Osteoblast (primary cell): ENCODE data around the gene MEOX2. TPM values are rescaled to one million over a fixed set of nuclear protein-coding genes. Genes with fewer than 3 reads are reported as not detected.

Source experiments
- DNase-seq: peaks from one replicate; pipeline ENCODE4 v3.0.0; 2011; ENCODE audit warnings: low spot score, mixed read lengths; ENCODE audit not compliant: insufficient read length; ENCODE audit errors: missing footprints
- H2AFZ ChIP-seq: 2 replicates; pipeline ENCODE4 v1.6.0; 2011; ENCODE audit warnings: mild to moderate bottlenecking, low read length
- H3K27ac ChIP-seq: 2 replicates; pipeline ENCODE4 v1.5.1; 2011; ENCODE audit warnings: mild to moderate bottlenecking, low read depth, low read length, moderate library complexity
- H3K27me3 ChIP-seq: 2 replicates; pipeline ENCODE4 v1.6.0; 2012; ENCODE audit warnings: mild to moderate bottlenecking, control low read depth, inconsistent platforms, low read length, moderate library complexity; ENCODE audit not compliant: insufficient read depth
- H3K36me3 ChIP-seq: 2 replicates; pipeline ENCODE4 v1.5.1; 2011; ENCODE audit warnings: mild to moderate bottlenecking, low read length, control low read depth, moderate library complexity; ENCODE audit not compliant: insufficient read depth
- H3K4me1 ChIP-seq: 2 replicates; pipeline ENCODE4 v1.5.1; 2011; ENCODE audit warnings: mild to moderate bottlenecking, low read length, control low read depth, moderate library complexity; ENCODE audit not compliant: insufficient read depth
- H3K4me2 ChIP-seq: 2 replicates; pipeline ENCODE4 v1.6.0; 2011; ENCODE audit warnings: mild to moderate bottlenecking, low read length; ENCODE audit not compliant: insufficient read depth
- H3K4me3 ChIP-seq: fragments of 200-600 bp; sonication (generic); 3 replicates; pipeline ENCODE4 v1.5.1; 2012; ENCODE audit warnings: mild to moderate bottlenecking, low read length, inconsistent platforms; ENCODE audit not compliant: insufficient read depth
- H3K79me2 ChIP-seq: 2 replicates; pipeline ENCODE4 v1.6.0; 2012; ENCODE audit warnings: mild to moderate bottlenecking, low read length, control low read depth, inconsistent platforms; ENCODE audit not compliant: insufficient read depth
- H3K9me3 ChIP-seq: 2 replicates; pipeline ENCODE4 v1.5.1; 2011; ENCODE audit warnings: low read depth, low read length, control low read depth
- H4K20me1 ChIP-seq: 2 replicates; pipeline ENCODE4 v1.6.0; 2012; ENCODE audit warnings: mild to moderate bottlenecking, low read length, control low read depth; ENCODE audit not compliant: insufficient read depth
- total RNA-seq: library from RNA; depleted of rRNA; stranded (reverse); fragments of >200 nt; gene quantifications from 2 replicates; pipeline ENCODE4 v1.2.3, GENCODE V29; 2012
- TF ChIP-seq, protein P1 (sequence below): IDR thresholded peaks from 2 replicates; pipeline ENCODE4 v1.5.1; 2011; ENCODE audit warnings: mild to moderate bottlenecking, low read depth, low read length, moderate library complexity; ENCODE audit errors: extremely low read depth

Gene MEOX2
- total RNA-seq, 1 donor = 4.7 TPM

DNA sequence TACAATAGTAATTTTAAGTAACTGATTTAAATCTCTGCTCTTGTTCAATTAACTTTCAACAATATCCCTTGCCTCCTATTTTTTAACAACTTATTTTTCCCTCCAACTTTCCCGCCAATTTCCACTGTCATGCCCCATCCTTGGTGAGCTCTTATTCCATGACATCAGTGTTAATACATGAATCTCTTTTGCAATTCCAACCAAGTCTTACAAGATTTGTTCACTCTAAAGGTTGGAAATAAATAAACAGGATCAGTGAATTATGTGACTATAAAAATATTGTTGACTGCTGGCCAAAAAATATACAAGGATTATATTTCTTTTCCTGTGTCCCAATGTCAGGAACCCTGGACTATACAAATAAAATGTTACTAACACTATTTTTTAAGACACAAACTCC is 103.7 kb downstream of the MEOX2 start:
- DNase-seq = no peak
- Histone ChIP-seq H3K4me1 (no peaks in the 10 kb centered on the region), H3K4me2 (no peak overlapping the region), H3K9me3 (peaks cover 2% of the 10 kb centered on the region), H3K4me3 (no peak overlapping the region), H3K27ac (no peak overlapping the region), H4K20me1 (no peaks in the 10 kb centered on the region), H3K36me3 (no peaks in the 10 kb centered on the region), H2AFZ (no peak overlapping the region), H3K79me2 (no peaks in the 10 kb centered on the region), H3K27me3 (no peaks in the 10 kb centered on the region)
- TF ChIP-seq, protein P1, sequence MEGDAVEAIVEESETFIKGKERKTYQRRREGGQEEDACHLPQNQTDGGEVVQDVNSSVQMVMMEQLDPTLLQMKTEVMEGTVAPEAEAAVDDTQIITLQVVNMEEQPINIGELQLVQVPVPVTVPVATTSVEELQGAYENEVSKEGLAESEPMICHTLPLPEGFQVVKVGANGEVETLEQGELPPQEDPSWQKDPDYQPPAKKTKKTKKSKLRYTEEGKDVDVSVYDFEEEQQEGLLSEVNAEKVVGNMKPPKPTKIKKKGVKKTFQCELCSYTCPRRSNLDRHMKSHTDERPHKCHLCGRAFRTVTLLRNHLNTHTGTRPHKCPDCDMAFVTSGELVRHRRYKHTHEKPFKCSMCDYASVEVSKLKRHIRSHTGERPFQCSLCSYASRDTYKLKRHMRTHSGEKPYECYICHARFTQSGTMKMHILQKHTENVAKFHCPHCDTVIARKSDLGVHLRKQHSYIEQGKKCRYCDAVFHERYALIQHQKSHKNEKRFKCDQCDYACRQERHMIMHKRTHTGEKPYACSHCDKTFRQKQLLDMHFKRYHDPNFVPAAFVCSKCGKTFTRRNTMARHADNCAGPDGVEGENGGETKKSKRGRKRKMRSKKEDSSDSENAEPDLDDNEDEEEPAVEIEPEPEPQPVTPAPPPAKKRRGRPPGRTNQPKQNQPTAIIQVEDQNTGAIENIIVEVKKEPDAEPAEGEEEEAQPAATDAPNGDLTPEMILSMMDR = no peak

DNA sequence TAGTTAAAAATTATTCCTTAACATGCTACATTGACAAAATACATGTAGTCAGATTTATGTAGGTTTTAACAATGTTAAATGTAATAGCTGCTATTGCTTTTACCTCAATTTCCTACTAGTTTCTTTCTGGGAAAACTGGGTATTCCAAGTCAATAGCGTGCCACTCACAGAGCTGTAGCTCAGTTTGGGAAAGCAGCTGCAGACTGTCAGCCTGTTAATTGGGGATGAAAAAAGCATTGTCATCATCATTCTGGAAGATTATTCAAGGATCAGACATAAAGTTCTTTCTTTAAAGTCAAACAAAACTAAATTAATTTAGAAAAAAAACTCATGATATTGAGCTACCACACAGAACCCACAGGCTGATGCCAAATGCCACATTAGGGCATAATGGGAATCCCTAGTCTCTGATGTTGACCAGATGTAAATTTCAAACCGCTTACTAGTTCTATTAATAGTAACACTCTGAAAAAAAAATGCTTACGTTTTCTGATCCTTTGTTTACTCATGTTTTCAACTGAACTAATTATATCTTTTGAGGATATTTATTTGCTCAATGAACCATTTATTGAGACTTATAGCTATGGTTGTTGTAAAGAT is 105.0 kb downstream of the MEOX2 start:
- TF ChIP-seq, protein P1 = no peak
- H3K4me1 ChIP-seq = no peaks in the 10 kb centered on the region
- no peaks in the 10 kb centered on the region for H3K27me3 ChIP-seq
- no peak overlapping the region for H3K4me2 ChIP-seq
- peaks cover 2% of the 10 kb centered on the region for H3K9me3 ChIP-seq
- H3K27ac ChIP-seq = no peak overlapping the region
- H3K4me3 ChIP-seq = no peak overlapping the region
- no peak for DNase-seq
- H3K36me3 ChIP-seq = no peaks in the 10 kb centered on the region
- H3K79me2 ChIP-seq = no peaks in the 10 kb centered on the region
- no peak overlapping the region for H2AFZ ChIP-seq
- H4K20me1 ChIP-seq = no peaks in the 10 kb centered on the region

DNA sequence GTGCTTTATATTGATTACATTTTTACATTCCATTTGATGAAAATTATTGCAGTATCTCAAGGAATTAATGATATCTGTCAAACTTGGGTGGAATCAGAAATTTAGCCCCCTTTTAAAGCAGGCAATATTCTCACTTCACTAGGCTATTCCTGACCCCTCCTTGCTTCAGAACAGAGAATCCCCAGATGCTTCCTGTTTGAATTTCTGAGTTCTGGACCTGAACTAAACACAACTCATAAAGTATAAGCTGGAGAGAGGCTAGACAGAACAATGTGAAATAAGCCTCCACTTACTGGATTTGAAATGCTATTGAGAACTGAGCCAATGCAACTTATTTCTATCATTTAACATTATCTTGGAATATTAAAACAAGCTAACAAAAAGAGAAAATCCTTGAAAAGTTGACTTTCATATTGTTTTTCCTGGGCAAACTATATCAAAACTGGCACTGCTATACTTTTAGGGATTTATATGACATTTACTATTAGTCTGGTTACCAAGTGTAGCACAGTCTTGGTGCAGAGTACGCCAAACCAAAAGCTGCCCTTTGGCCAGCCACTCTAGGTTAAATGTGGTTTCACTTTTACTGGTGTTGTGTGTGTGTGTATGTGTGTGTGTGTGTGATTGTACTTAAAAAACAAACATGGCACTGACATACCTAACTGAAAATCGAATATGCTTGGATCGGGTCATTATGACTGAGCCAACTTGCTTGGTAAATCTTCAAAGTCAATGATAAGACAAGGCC is 105.7 kb downstream of the MEOX2 start:
- Histone ChIP-seq H3K4me3 (no peak overlapping the region), H4K20me1 (no peaks in the 10 kb centered on the region), H2AFZ (no peak overlapping the region), H3K27me3 (no peaks in the 10 kb centered on the region), H3K27ac (no peak overlapping the region), H3K4me2 (no peak overlapping the region), H3K9me3 (peaks cover 2% of the 10 kb centered on the region), H3K79me2 (no peaks in the 10 kb centered on the region), H3K36me3 (no peaks in the 10 kb centered on the region), H3K4me1 (no peaks in the 10 kb centered on the region)
- TF ChIP-seq, protein P1 = no peak
- DNase-seq = no peak

DNA sequence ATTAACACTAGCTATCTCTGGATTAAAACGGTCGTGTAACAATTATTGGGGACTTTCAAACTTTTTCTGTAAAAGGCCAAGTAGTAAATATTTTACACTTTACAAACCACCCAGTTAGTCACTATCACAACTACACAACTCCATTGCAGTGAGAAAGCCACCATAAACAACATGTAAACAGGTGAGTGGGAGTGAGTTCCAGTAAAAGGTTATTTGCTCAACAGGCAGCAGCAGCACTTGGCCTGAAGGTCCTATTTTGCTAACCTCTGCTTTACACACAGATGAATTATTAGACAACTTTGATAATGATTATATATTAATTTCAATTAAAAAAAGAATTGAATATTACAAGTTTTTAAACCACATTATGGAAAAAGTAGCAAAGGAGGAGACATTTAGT is 108.9 kb downstream of the MEOX2 start:
- Histone ChIP-seq H2AFZ (no peak overlapping the region), H3K27ac (no peak overlapping the region), H3K4me1 (no peaks in the 10 kb centered on the region), H3K36me3 (no peaks in the 10 kb centered on the region), H4K20me1 (no peaks in the 10 kb centered on the region), H3K9me3 (no peaks in the 10 kb centered on the region), H3K4me3 (no peak overlapping the region), H3K27me3 (no peaks in the 10 kb centered on the region), H3K79me2 (no peaks in the 10 kb centered on the region), H3K4me2 (no peak overlapping the region)
- no peak for DNase-seq
- TF ChIP-seq, protein P1 = no peak
